ENCODE results near the gene TMCO1.
"Not testable (repeated sequence)": the region's sequence is repeated elsewhere in the genome, so short reads cannot be mapped to it uniquely, and the experiment has no call there.

TMCO1 gene

DNA sequence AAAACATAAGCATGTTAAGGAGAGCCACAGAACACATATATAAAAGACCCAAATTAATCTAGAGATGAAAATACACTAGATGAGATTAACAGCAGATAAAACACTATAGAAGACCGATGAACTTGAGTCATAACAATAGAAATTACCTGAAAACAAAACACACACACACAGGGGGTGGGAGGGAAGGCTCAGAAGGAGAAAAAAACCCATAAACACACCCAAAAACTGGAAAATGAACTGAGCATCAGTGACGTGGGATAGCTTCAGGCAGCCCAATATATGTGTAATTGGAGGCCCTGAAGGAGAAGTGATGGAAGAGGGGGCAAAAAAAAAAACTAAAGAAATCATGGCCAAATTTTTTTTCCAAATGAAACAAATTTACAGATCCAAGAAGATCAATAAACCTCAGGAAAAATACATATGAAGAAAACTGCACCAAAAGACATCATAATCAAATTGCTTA lies 81.7 kb downstream of the TMCO1 start:
- no peak for DNase-seq (ENCODE audit: low read depth)

DNA sequence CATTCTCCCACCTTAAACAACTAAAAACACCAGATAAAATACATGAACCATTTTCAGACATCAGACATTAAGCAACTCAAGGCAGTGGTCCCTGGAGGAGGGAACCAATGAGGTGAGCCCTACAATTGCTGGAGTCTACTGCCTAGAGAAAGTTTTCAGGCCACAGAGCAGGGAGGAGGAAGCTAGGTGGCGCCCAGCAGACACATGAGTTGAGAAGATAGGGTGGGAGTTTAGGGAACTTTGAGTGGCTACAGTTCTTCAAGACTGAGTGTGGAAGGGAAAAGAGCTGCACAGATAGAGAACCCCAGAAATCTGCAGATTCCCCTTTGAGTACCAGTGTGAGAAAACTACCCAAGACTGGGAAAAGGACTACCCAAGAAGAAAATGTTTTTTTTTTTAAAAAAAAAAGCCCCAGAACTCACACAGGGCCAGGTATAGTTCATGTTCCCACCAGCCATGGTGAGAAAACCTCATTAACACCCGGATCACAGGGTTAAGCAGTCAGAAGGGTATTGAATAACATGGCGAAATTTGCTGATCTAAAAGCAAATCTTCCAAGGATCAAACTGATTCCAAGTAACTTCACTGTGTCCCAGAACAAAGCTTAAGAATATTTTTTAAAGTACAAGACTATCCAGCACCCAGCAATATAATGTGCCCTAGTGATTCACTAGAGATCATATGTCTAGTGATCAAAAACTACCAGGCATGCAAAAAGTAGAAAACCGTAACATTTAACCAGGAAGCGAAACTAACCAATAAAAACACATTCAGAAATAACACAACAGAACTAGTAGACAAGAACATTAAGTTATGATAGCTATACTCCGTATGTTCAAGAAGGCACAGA lies 82.3 kb downstream of the TMCO1 start:
- DNase-seq (ENCODE audit: low read depth): no peak

DNA sequence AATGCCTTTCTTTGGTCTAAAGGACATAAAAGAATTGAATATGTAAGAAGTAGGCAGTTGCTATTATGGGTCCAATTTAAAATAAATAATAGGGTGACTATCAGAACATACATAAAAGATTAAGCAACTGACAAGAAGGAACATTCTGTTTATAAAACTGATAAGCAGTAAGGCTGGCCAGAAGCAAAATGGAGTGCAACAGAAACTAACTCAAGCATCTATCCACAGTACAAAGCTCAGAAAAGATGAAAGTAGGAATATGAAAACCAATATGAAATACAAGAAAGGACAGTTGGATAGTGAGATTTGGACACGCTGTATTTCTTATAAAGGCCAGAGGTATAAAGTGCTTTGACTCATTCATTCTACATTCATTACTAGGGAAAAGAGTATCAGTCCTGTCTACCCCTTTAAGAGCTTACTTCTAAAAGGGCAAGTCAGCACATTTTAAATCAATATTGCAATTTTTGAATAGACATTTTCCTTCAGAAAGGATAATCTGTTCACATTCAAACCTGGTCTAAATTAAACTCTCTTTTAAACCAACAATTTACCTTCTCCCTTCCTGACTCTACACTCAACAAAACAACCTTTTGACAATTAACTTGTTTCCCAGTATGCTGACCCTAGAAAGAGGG lies 84.7 kb downstream of the TMCO1 start:
- no peak for DNase-seq (ENCODE audit: low read depth)

DNA sequence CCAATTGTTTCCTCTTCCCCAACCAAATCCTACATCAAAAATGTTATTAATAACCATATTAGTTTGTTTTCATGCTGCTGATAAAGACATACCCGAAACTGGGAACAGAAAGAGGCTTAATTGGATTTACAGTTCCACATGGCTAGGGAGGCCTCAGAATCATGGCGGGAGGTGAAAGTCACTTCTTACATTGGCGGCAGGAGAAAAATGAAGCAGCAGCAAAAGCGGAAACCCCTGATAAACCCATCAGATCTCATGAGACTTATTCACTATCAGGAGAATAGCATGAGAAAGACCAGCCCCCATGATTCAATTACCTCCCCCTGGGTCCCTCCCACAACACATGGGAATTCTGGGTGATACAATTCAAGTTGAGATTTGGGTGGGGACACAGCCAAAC lies 87.9 kb downstream of the TMCO1 start:
- DNase-seq (ENCODE audit: low read depth): not testable (repeated sequence)

DNA sequence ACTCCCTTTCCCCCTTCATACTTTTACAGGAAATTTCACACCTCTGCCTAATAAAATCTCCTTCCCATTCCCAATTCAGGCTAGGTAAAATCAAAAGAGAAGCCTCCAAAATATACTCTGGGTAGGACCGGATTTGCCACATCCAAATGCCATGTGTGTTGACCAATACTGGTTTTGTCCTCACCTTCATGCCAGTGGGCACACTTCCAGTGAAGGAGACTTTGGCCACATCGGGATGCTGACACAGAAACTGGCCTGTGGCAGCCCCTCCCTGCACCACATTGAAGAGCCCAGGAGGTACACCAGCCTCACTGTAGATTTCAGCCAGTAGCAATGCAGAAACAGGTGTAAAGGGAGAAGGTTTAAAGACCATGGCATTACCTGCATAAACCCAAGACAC lies 88.4 kb downstream of the TMCO1 start:
- DNase-seq (ENCODE audit: low read depth): no peak

DNA sequence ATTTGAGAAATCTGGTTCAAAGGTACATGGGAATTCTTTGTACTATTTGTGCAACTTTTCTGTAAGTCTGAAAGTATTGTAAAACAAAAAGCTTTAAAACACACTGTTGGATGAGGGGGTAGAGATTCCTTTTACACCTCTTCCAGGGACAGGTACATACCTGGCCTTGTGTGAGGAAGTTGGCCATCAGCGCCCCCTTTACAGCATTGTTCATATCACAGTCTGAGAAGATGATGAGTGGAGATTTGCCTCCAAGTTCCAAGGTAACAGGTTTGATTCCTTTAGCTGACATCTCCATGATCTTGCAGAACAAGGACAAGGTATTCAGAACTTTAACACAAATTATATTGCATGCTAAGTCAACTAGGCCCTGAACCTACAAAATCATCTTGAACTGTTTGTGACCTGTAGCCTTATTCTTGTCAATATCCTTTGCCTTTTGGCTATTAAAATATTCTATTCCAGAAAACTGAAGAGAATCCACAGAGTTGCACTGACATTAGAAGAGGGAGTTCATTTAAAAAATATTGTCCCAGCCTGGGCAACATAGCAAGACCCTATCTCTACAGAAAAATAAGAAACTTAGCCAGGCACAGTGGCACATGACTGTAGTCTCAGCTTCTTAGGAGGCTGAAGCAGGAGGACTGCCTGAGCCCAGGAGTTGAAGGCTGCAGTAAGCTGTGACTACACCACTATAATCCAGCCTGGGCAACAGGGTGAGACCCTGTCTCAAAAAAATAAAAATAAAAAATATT lies 89.2 kb downstream of the TMCO1 start:
- no peak for DNase-seq (ENCODE audit: low read depth)

DNA sequence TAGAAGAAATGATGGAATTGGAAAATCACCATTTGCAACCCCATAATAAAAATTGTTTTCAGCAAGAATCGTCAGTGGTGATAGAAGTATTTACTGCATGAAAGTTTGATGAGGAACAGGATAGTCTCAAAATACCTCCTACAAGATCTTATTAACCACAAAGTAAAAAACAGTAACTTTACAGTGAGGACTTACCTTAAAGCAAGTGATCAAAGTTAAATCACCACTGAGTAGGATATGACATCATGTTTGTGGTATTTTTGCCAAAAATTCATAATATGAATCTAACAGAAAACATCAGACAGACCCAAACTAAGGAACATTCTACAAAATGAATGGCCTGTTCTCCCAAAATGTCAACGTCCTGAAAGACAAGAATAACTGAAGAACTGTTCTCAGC lies 90.2 kb downstream of the TMCO1 start:
- no peak for DNase-seq (ENCODE audit: low read depth)

All from stimulated activated CD8-positive, alpha-beta memory T cell treated with anti-CD3 and anti-CD28 coated beads, Interleukin-12 subunit alpha, Interleukin-12 subunit beta, amount 100 ng/mL, for 4 hours (primary cell).